ENCODE measurements around the gene BIRC7. TPM values are rescaled to one million over a fixed set of nuclear protein-coding genes. Genes with fewer than 3 reads are reported as not detected.

The BIRC7 gene
- total RNA-seq, 1 donor from 2014 or later: not detected

- peak; percentile 93 for DNase-seq (ENCODE audit: low read depth)
Measured at GRCh38 chr20:63224412-63225081, 11.2 kb upstream of the BIRC7 start.

GRCh38 chr20:63225082-63225454, 10.6 kb upstream of the BIRC7 start:
- no peak for DNase-seq (ENCODE audit: low read depth)

DNA sequence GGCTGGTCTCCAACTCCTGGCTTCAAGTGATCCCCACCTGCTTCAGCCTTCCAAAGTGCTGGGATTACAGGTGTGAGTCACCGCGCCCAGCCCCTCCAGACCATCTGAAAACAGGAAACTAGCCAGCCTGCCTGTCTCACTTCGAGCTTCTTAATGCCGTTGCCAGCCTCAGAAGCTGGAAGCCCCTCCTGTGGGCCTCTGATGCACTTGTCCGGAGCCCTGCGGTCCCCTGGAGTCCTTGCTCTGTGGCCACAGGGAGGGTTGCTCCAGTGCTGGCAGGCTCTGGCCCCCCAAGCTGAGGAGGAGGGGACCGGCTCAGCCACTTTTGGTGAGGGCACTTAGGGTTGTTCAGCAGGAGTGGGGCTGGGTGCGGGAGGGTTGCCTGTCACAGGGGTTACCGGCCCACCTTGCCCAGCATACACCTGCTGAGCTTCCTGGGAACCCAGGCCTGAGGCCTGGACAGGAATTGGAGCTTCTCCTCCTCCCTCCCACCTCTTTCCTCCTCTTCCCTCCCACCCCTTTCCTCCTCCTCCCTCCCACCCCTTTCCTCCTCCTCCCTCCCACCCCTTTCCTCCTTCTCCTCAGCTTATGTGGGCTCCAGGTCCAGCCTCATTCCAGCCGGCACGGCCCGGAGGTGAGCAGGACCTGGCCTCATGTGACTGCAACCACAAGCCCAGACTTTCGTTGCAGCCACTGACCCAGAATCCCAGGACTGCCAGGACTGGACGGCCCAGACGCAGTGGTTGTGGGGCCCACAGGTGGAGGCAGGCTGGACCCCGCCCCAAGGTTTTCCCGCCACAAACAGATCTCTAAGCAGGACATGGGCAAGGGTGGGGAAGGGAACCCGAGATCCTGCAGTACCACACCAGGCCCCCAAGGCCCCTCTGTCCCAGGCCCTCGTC, 9.4 kb upstream of the BIRC7 start:
- DNase-seq (ENCODE audit: low read depth): no peak

GRCh38 chr20:63227260-63227659, 8.4 kb upstream of the BIRC7 start:
- DNase-seq (ENCODE audit: low read depth): no peak

DNA sequence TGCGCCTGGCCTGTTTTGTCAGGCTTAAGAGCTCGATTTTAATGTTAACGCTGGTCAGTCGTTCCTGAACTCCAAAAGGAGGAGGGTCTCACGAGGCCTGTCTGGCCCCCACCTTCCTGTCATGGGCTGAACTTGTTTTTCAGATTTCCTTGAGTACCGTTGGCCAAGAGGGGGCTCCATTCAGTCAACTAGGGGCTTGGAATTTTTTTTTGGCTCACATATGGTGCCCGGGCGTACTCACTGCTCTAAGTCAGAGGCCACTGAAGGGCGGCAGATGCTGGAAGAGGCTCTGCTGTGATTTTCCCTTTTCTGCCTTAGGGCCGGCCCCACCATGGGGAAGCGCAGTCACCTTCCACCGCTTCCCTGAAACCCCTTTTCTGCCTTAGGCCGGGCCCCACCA, 6.9 kb upstream of the BIRC7 start:
- no peak for DNase-seq (ENCODE audit: low read depth)

DNA sequence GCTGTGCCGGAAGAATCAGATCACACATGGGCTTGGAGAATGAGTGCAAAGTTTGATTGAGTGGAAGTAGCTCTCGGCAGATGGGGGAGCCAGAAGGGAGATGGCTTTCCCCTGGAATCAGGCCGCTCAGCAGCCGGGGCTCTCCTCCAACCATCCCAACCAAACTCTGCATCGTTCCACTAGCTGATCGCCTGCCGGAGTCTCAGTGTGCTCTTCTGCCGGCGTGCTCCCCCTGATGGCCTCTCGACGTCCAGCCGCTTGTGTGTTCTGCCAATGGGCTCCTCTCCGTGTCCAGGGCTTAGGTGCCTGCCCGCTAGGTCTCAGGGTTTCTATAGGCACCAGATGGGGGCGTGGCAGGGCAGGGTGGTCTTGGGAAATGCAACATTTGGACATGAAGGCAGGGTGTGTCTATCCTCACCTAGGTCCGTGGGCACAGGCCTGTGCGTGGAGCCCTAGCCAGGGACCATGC, 4.9 kb upstream of the BIRC7 start:
- peak; percentile 57 for DNase-seq (ENCODE audit: low read depth)

DNA sequence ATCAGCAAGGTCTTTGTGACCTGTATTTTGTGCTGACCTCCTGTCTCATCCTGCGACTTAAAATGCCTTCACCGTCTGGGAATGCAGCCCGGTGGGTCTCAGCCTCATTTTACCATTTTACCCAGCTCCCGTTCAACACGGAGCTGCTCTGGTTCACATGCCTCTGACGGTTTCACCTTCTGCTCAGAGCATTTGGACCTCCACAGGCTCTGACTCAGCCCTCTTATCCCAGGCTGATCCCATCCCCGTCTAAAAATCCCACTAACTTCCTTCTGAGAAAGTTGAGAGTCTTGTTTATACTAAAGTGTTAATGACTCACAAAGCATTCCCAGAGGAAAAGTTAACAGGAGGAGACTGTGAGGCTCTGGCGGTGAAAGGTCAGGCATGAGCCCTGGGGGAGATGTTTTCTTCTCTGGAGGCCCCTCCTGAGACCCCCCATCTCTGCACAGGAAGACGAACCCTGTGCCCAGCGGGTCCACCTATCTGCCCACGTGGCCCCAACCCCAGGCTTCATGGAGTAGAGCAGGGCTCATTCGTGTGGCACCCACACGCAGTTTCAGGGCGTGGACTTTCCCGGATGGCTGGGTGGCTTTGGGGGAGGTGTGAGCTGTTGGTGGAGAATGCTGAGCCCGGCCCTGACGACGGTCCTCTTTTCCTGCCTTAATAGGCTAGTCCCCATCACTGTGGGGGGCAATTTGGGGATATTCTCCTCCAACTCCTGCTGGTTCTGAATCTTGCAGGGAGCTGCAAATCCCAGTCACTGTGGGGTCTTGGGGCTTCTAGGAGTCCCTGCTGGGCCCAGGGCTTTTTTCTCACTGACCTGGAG, 3.3 kb upstream of the BIRC7 start:
- peak; percentile 53 for DNase-seq (ENCODE audit: low read depth)

DNA sequence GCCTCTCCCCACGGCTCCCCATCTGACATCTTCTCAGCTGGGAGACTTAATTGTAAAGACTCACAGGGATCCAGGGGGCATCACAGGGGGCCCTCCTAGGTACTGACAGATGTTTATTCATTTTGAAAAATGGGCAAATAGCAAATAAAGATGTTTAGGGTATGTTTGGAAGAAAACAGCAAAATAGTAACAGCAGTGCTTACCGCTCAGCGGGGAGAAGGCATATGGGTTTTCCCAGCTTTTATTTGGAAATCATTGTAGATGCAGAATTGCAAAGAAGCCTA, 2.7 kb upstream of the BIRC7 start:
- DNase-seq (ENCODE audit: low read depth): no peak

DNA sequence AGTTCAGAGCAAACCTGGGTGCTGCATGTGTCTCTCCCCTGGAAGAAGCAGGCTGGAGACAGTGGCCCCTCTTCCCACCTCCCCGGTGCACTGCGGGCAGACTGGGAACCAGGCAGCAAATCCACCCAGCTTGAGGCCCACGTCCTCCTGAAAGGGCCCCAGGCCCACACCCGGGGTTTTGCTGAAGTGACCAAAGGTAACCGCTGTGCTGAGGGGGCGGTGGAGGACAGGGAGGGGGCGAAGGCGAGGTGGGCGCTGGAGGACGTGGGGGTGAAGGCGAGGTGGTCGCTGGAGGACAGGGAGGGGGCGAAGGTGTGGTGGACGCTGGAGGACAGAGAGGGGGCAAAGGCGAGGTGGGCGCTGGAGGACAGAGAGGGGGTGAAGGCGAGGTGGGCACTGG, 1.8 kb upstream of the BIRC7 start:
- DNase-seq (ENCODE audit: low read depth): no peak

DNA sequence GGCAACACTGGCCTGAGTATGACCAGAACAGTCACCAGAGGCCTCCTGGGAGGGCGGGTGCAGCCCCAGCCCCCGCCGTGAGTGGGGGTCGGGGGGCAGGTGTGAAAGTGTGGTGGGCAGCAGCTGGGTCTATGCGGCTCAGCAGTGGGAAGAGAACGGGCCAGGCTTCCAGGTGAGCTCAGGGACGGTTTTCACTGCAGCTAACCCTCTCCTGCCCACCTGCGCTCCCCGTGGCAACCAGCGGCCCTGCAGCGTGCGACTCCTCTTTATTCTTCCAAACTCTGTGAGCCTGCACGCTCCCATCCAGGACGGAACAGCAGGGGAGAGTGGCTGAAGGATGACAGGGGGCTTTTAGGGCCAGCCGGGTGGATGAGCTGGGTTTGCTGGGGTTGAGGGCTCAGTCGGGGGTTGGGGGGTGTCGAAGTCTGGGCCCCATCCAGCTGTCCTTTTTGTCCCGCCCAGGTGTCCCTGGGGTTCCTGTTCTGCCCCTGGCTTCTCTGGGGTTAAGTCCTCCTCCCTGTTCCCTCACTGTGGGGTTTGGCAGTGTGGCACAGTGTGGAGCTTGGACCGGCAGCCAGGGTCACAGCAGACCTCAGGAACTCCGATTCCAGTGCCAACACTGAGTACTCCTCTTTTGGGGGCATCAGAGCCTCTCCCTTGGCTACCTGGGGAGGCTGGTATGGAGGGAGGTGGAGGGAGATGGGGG, 859 bp upstream of the BIRC7 start:
- DNase-seq (ENCODE audit: low read depth): no peak

DNA sequence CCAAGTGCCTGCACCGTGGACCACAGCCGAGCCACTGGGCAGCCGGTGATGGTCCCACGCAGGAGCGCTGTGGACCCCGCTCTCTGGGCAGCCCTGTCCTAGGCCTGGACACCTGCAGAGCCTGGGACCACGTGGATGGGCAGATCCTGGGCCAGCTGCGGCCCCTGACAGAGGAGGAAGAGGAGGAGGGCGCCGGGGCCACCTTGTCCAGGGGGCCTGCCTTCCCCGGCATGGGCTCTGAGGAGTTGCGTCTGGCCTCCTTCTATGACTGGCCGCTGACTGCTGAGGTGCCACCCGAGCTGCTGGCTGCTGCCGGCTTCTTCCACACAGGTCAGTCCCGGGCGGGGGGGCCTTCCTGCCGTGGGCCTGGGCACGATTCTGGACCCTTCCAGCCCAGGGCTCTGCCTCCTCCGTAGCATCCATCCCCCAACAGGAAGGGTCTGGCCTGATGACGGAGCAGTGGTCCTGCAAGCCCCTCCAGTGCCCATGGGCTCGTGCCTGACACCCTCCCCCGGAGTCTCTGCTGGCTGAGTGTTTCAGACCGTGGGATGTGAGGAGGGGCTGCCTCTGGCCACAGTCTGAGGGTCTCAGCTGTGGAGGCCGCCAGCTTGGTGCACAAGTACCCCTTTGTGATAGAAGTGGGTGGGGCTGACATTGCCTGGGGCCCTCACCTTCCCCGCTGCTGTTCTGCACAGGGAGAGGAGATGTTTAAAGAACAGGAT, 572 bp downstream of the BIRC7 start:
- DNase-seq (ENCODE audit: low read depth): no peak

- DNase-seq (ENCODE audit: low read depth): no peak
Measured at GRCh38 chr20:63238031-63238430, 2.3 kb downstream of the BIRC7 start.

GRCh38 chr20:63238514-63239125, 2.9 kb downstream of the BIRC7 start:
- DNase-seq (ENCODE audit: low read depth): no peak

DNA sequence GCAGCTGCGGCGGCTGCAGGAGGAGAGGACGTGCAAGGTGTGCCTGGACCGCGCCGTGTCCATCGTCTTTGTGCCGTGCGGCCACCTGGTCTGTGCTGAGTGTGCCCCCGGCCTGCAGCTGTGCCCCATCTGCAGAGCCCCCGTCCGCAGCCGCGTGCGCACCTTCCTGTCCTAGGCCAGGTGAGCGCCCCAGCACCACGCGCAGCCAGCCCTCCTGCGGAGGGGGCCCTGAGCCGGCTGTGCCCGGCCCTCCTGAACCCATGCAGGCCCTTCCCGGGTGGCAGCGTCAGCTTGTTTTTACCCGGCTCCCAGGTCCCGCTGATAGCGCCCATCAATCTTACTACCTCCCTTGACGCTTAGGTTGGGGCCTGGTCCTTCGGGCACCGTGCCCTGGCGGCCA, 3.7 kb downstream of the BIRC7 start:
- no peak for DNase-seq (ENCODE audit: low read depth)

DNA sequence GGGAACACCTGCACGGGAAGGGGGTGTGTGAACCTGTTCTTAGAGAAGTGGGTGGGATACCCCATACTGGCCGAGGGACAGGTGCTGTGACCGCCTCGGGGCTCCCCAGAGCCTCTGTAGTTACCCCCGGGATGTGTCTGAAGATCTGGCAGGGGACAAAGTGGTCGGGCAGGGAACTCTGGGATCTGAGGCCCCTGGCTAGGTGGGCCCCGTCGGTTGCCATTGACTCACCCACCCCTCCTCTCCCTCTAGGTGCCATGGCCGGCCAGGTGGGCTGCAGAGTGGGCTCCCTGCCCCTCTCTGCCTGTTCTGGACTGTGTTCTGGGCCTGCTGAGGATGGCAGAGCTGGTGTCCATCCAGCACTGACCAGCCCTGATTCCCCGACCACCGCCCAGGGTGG, 4.3 kb downstream of the BIRC7 start:
- DNase-seq (ENCODE audit: low read depth): no peak

GRCh38 chr20:63241272-63241671, 5.6 kb downstream of the BIRC7 start:
- DNase-seq (ENCODE audit: low read depth): no peak

DNA sequence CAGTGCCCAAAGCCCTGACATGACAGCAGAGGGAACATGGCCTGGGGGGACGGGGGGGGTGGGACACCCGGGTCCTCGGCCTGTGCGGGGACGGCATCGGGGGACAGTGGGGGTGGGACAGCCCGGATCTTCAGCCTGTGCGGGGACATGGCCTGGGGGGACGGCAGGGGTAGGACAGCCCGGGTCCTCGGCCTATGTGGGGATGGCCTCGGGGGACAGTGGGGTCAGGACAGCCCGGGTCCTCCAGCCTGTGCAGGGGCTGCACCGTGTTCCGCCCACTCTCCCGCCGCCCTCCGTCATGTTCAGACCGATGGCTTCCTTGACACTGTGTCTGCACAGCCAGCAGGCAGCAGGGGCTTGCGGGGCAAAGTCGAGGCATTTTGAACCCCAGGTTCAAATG, 7.0 kb downstream of the BIRC7 start:
- DNase-seq (ENCODE audit: low read depth): no peak

DNA sequence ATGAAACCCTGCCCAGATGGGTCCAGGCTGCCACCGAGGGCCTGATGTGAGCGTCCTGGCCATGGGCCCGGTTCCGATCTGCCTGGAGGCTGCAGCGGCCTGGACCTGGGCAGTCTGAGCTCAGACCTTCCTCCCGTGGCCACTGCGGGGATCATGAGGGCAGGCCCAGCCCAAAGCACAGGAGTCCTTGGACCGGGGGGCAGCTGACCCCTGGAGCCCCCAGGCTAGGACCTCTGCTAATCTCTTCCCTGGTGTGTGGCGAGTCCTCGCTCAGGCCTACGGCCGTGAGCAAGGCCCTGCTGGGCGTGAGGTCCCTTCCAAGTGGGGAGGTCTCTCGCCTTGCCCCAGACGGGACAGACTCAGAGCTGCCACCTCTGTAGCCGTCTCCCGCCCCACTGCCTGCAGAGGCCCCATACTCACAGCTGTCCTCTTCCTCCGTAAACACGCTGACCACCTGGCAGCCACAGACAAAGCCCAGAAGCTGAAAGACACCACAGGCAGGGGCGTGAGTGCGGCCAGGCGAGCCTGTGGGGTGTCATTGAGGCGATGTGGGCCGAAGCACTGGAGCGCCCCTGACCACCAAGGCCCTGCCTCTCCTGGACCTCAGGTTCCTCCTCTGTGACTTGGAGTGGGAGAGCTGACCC, 8.0 kb downstream of the BIRC7 start:
- DNase-seq (ENCODE audit: low read depth): peak; percentile 68

DNA sequence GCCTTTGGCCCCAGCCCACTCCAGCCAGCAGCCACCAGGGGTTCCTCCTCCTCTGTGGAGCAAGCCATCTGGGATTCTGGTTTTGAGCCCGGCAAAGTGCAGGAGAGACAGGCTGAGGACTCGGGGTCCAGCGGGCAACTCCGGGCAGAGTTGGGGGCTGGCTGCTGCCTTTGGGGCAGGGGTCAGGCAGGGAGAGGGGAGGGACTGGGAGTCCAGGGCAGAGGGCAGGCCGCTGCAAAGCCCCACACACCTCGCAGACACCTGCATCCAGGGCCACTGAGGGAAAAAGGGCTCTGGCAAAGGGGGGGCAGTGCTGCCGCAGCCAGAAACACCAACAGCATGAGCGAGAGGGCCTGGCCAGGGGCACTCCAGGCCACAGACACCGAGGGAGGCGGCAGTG, 8.8 kb downstream of the BIRC7 start:
- no peak for DNase-seq (ENCODE audit: low read depth)
